ENCODE results near the gene VARS2. TPM values are rescaled to one million over a fixed set of nuclear protein-coding genes. Genes with fewer than 3 reads are reported as not detected.
"Not testable (repeated sequence)": the region's sequence is repeated elsewhere in the genome, so short reads cannot be mapped to it uniquely, and the experiment has no call there.

The VARS2 gene
- polyA plus RNA-seq, 3 donors: 14.2 to 25.3 (median 20.9) TPM

- no peak overlapping the region for H3K27ac ChIP-seq (ENCODE audit: low read depth, low read length)
These were observed 20.4 kb upstream of the VARS2 start for GRCh38 chr6:30893666-30894065.

DNA sequence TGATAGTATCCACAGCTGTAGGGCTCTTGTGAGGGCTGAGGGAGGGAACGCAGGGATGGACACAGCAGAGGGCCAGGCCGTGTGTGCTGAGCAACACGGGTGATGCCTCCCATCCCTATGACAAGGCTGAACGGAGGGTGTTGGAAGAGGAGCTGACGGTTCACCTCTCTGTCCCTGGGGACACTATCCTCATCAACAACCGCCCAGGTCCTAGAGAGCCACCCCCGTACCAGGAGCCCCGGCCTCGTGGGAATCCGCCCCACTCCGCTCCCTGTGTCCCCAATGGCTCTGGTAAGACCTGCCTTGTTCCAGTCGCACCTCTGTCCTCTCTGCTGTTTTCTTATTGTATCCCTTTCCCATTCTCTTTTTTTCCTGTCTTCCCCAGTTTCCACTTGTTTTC is 19.7 kb upstream of the VARS2 start:
- WGBS, 3 donors: 92% methylated on average over 11 to 12 of the region's 12 CpGs
- no peak overlapping the region for H3K27ac ChIP-seq (ENCODE audit: low read depth, low read length)

More at GRCh38 chr6:30893666-30894065, 20.4 kb upstream of the VARS2 start:
- WGBS, 3 donors: 92 to 96% (median 92%) methylated on average over 8 of the region's 8 CpGs

DNA sequence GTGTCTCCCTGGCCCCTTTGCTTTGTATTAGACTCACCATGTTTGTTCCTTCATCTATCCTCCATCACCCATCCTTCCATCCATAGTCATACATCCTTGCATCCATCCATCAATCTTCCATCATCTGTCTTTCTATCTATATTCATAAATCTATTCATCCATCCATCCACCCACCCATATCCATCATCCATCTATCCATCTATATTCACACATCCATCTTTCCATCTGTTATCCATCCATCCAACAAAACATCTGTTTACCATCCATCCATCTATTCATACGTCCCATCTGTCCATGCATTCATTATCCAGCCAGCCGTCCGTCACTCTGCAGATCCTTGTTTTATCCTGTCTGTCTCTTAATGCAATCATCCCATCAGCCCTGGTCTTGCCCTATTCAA is 19.1 kb upstream of the VARS2 start:
- WGBS, 3 donors: 89 to 95% (median 94%) methylated on average over 3 of the region's 3 CpGs
- H3K27ac ChIP-seq (ENCODE audit: low read depth, low read length): no peak overlapping the region

DNA sequence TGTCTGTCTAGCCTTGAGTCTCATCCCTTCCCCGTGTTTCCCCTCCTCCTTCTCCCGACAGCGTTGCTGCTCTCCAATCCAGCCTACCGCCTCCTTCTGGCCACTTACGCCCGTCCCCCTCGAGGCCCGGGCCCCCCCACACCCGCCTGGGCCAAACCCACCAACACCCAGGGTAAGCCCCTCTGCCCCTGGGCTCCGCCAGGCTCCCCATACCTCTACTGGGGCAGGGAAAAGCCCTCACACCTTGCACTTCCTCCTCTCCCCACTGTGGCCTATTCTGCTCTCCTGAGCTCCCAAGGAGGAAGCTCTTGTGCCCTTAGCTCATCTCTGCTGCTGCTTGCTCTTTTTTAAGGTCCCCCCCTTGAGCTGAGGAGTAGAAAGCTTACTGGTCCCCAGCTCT is 18.7 kb upstream of the VARS2 start:
- WGBS, 3 donors: 79 to 88% (median 81%) methylated on average over 10 of the region's 10 CpGs
- no peak overlapping the region for H3K27ac ChIP-seq (ENCODE audit: low read depth, low read length)

GRCh38 chr6:30896541-30896940 is 17.5 kb upstream of the VARS2 start:
- WGBS, 3 donors: 93 to 95% (median 93%) methylated on average over 13 of the region's 13 CpGs
- H3K27ac ChIP-seq (ENCODE audit: low read depth, low read length): no peak overlapping the region

DNA sequence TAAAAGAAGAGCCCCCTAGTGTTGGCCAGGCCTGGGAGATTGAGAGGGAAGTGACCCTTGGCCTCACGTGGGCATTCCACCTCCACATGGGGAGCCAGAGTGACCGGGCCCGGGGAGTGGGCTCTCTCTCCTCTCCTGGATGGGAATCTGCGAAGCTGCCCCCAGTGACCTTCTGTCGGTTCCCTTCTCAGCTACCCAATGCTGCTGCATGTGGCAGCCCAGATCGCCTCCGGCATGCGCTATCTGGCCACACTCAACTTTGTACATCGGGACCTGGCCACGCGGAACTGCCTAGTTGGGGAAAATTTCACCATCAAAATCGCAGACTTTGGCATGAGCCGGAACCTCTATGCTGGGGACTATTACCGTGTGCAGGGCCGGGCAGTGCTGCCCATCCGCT is 16.2 kb upstream of the VARS2 start:
- 89 to 90% (median 90%) methylated on average over 16 of the region's 16 CpGs for WGBS, 3 donors
- H3K27ac ChIP-seq (ENCODE audit: low read depth, low read length): no peak overlapping the region

DNA sequence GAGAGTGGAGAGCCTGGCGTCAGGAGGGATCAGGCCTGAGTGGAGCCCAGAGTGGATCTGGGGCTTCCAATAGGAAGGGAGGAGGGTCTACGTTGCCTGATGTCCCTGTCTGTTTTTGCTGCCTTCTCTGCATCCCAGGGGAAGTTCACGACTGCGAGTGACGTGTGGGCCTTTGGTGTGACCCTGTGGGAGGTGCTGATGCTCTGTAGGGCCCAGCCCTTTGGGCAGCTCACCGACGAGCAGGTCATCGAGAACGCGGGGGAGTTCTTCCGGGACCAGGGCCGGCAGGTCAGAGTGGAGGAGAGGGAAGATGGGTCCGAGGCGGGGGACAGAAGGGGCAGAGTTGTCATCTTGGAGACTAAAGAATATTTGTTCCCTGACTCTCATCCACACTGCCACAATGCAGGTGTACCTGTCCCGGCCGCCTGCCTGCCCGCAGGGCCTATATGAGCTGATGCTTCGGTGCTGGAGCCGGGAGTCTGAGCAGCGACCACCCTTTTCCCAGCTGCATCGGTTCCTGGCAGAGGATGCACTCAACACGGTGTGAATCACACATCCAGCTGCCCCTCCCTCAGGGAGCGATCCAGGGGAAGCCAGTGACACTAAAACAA is 15.2 kb upstream of the VARS2 start:
- no peak overlapping the region for H3K27ac ChIP-seq (ENCODE audit: low read depth, low read length)
- WGBS, 3 donors: 78 to 83% (median 81%) methylated on average over 20 to 23 of the region's 23 CpGs

GRCh38 chr6:30900863-30901417 is 13.1 kb upstream of the VARS2 start:
- H3K27ac ChIP-seq (ENCODE audit: low read depth, low read length): no peak overlapping the region
- 79 to 86% (median 81%) methylated on average over 1 of the region's 1 CpG for WGBS, 3 donors

GRCh38 chr6:30901436-30901835 is 12.6 kb upstream of the VARS2 start:
- H3K27ac ChIP-seq (ENCODE audit: low read depth, low read length): no peak overlapping the region

GRCh38 chr6:30902196-30902595 is 11.8 kb upstream of the VARS2 start:
- not testable (repeated sequence) for H3K27ac ChIP-seq (ENCODE audit: low read depth, low read length)
- 72 to 79% (median 78%) methylated on average over 9 of the region's 9 CpGs for WGBS, 3 donors

DNA sequence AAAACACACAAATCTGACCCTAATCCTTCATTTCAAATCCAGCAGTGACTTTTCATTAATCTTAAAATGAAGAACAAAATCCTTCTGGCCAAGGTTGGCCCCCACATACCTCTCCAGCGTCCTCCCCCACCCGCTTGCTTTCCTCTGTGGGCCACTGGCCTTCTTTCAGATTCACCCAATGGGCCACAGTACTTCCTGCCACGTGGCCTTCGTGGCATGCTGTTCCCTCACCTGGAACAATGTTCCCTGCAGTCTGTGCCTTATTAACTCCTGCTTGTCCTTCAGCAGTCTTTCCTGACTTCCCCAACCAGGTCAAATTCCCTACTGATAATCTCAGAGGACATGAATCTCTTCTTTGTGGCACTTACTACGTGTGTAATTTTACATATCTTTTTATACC is 11.3 kb upstream of the VARS2 start:
- no peak overlapping the region for H3K27ac ChIP-seq (ENCODE audit: low read depth, low read length)
- 34 to 52% (median 39%) methylated on average over 5 of the region's 5 CpGs for WGBS, 3 donors

DNA sequence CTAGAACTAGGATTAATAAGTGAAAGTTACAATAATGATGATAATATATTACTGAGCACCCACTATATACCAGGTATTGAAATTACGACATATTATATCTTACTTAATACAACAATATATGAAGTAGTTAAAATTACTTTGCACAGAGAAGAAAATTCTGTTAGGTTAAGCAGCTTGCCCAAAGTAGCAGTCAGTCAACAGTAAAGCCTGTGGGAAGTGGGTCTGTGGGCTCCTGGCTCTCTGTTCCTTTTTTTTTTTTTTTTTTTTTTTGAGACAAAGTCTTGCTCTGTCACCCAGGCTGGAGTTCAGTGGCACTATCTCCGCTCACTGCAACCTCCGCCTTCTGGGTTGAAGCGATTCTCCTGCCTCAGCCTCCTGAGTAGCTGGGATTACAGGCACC is 10.8 kb upstream of the VARS2 start:
- no peak overlapping the region for H3K27ac ChIP-seq (ENCODE audit: low read depth, low read length)
- 68 to 85% (median 79%) methylated on average over 4 of the region's 4 CpGs for WGBS, 3 donors

GRCh38 chr6:30907290-30907757 is 6.7 kb upstream of the VARS2 start:
- H3K27ac ChIP-seq (ENCODE audit: low read depth, low read length): not testable (repeated sequence)
- WGBS, 3 donors: 24 to 49% (median 45%) methylated on average over 16 of the region's 16 CpGs

GRCh38 chr6:30907758-30908591 is 6.1 kb upstream of the VARS2 start, which contains the start of gene GTF2H4:
TSS of gene GTF2H4 (plus strand) at chr6:30908207.
- 0 to 1% (median 1%) methylated on average over 49 of the region's 49 CpGs for WGBS, 3 donors
- H3K27ac ChIP-seq (ENCODE audit: low read depth, low read length): no peak within 1 kb of the TSS

GRCh38 chr6:30908700-30909099 is 5.3 kb upstream of the VARS2 start:
- H3K27ac ChIP-seq (ENCODE audit: low read depth, low read length): no peak overlapping the region
- WGBS, 3 donors: 19 to 27% (median 25%) methylated on average over 2 of the region's 2 CpGs

DNA sequence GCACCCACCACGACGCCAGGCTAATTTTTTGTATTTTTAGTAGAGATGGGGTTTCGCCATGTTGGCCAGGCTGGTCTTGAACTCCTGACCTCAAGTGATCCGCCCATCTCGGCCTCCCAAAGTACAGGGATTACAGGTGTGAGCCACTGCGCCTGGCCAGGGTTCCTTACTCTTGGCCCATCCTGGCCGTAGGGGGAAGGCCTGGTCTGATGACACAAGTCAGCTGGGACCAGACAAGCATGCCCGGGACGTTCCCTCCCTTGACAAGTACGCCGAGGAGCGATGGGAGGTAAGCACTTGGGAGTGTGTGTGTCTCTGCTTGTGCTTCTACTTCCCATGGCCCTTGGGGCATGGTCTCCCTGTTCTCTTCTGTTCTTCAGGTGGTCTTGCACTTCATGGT is 3.6 kb upstream of the VARS2 start:
- H3K27ac ChIP-seq (ENCODE audit: low read depth, low read length): not testable (repeated sequence)
- 90 to 95% (median 91%) methylated on average over 12 of the region's 12 CpGs for WGBS, 3 donors

- no peak overlapping the region for H3K27ac ChIP-seq (ENCODE audit: low read depth, low read length)
- WGBS, 3 donors: 84 to 90% (median 87%) methylated on average over 8 of the region's 8 CpGs
These were observed 1.1 kb upstream of the VARS2 start for GRCh38 chr6:30912746-30913520.

DNA sequence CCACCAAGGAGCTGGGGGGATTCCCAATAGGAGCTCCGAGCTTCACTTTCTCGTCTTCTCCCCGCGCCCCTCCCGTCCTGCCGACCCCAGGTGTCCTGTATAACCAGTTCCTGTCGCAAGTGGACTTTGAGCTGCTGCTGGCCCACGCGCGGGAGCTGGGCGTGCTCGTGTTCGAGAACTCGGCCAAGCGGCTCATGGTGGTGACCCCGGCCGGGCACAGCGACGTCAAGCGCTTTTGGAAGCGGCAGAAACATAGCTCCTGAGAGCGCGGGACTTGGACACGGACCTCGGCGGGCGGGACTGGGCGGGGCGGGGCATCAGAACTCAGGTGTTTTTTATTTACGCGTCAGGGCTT is 340 bp upstream of the VARS2 start:
- H3K27ac ChIP-seq (ENCODE audit: low read depth, low read length): no peak overlapping the region
- WGBS, 3 donors: 0 to 11% (median 10%) methylated on average over 28 to 31 of the region's 31 CpGs

Data from adipose tissue (tissue), 3 donors.